NCI-H1436 treated with DMSO at 0.1 percent for 48 hours (cell line): ENCODE results near the gene ACTN3.

ENCODE experiments used
- DNase-seq: peaks from one replicate; lab custom pipeline; 2025; lab: John Stamatoyannopoulos, UW

The ACTN3 gene

GRCh38 chr11:66545701-66546367, 869 bp upstream of the ACTN3 start, which contains the start of gene ZDHHC24:
Gene ZDHHC24 (minus strand): TSS chr11:66546048. CDS start chr11:66546003, 45 bp downstream.
- DNase-seq: peak; percentile 40

GRCh38 chr11:66546966-66547661, 411 bp downstream of the ACTN3 start:
- DNase-seq: no peak

GRCh38 chr11:66547662-66548009, 933 bp downstream of the ACTN3 start:
- DNase-seq: no peak

DNA sequence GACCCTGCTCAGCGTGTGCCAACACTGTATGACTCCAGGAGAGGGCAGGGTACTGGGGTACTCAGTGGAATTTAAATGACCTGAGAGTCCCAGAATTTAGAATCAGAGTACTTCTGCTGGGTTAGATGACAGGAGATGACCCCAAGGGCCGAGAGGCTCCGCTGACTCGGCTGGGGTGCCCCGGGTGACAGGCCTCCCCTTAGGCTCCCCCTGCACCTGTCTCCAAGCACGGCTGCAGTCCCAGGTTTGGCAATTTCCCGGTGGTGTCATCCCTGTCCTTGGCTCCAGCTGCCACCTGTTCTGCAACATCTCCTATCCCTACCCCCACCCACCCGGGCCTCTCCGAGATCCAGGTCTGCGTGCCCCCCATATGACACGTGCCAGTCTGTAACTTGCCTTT, 1.3 kb downstream of the ACTN3 start:
- no peak for DNase-seq

DNA sequence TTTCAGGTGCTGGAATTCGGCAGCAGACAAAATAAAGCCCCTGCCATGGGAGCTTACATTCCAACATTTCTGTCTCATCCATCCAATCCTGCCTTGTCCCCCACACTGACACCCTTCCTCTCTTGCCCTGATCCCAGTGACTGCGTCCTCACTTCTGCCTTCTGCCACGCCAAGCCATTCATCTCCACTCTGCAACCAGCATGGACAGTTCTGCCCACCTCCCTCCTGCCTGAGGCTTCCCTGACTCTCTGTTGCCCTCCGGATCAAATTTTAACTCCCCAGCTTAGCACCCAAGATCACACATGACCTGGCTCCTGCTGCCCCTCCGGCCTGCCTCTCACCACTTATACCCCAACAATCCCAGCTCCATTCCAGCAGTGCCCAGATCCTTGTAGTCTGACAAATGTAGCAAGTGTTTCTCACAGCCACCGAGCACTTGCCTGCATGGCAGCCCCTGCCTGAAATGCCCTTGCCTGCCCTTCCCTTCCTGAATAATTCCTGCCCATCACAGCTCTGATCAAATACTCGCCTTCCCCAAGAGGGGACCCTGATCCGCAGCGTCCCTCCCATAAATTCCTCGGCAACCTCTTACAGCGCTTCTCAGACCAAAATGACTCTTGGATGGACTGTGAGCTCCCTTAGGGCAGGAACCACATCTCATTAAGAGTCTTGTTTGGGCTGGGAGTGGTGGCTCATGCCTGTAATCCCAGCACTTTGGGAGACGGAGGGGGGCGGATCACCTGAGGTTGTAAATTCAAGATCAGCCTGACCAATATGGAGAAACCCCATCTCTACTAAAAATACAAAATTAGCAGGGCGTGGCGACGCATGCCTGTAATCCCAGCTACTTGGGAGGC, 2.3 kb downstream of the ACTN3 start:
- DNase-seq: no peak

DNA sequence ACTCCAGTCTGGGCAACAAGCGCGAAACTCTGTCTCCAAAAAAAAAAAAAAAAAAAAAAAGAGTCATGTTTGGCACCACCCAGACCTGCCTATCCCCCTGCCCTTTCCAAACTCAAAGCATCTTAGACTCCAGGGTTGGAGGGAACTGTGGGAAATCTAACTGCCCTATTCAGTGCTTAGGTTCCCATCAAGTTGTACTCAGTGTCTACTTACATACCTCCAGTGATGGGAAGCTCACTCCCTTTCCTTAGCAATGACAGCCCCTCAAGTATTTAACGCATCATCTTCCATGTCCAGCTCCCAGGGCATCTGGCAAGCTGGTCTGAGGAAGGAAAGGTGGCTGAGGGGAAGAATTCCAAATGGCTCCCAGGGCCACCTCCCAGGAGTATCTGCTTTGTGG, 3.0 kb downstream of the ACTN3 start:
- no peak for DNase-seq

GRCh38 chr11:66550887-66551286, 4.2 kb downstream of the ACTN3 start:
- no peak for DNase-seq

GRCh38 chr11:66554602-66555001, 7.9 kb downstream of the ACTN3 start:
- no peak for DNase-seq

GRCh38 chr11:66555416-66555815, 8.7 kb downstream of the ACTN3 start:
- DNase-seq: no peak

- no peak for DNase-seq
Observed at GRCh38 chr11:66556086-66556485, 9.4 kb downstream of the ACTN3 start.

DNA sequence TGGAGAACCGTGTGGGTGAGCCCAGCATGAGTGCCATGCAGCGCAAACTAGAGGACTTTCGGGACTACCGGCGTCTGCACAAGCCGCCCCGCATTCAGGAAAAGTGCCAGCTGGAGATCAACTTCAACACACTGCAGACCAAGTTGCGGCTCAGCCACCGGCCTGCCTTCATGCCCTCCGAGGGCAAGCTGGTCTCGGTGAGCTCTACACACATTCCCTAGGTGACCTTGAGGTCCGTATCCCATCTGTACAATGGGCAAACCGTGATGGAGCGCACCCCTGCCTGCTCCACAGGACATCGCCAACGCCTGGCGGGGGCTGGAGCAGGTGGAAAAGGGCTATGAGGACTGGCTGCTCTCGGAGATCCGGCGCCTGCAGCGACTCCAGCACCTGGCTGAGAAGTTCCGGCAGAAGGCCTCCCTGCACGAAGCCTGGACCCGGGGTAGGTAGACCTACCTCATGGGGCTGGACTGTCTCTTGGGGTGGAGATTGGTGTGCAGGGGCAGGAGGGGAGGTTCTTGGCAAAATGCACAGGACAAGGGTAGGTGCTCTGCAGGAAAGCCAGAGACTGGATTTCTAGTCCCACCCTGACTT, 11.1 kb downstream of the ACTN3 start:
- no peak for DNase-seq

GRCh38 chr11:66559142-66559865, 12.6 kb downstream of the ACTN3 start:
- no peak for DNase-seq

DNA sequence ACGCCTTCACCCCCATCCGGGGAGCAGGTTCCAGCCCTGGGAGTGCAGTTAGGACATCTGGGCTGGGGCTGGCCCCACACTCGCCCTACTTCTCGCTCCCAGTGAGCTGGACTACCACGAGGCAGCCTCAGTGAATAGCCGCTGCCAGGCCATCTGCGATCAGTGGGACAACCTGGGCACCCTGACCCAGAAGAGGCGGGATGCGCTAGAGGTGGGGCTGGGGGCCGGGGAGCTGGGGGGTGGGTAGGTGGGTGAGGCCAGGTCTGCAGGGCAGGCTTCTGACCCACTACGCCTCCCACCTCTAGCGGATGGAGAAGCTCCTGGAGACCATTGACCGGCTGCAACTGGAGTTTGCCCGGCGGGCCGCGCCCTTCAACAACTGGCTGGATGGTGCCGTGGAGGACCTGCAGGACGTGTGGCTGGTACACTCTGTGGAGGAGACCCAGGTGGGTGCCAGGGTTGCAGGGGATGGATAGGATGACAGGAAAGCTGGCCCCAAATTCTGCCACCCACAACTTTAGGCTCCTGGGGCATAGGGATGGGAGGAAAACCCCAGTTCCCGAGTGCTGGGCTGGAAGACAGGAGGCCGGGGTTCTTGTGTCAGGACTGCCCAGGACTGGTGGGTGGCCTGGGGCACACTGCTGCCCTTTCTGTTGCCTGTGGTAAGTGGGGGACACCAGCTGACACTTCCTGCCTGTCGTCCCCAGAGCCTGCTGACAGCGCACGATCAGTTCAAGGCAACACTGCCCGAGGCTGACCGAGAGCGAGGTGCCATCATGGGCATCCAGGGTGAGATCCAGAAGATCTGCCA, 13.4 kb downstream of the ACTN3 start:
- DNase-seq: no peak

DNA sequence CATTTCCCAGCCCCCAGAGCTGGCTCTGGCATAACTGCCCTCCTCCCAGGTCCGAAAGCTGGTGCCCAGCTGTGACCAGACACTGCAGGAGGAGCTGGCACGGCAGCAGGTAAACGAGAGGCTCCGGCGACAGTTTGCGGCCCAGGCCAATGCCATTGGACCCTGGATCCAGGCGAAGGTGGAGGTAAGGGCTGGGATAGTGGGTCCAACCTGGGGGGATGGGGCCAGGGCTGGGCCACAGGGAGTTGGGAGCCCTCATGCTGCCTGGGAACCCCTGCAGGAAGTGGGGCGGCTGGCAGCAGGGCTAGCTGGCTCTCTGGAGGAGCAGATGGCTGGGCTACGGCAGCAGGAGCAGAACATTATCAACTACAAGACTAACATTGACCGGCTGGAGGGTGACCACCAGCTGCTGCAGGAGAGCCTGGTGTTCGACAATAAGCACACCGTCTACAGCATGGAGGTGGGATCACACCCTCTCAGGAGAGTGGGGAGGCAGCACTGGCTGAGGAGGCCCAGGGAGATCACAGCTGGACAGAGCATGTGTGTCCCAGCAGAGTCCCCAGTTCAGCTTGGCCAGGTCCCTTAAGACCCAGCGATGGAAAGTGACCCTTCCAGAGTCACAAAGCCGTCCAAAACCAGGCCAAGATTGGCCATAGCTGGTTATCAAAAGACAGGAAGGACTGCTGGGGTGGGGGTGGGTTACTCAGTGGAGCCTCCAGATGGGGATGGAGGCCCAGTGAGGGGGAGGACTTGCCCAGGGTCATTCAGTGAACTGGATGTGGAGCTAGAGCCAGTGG, 14.7 kb downstream of the ACTN3 start:
- no peak for DNase-seq

GRCh38 chr11:66561975-66562248, 15.2 kb downstream of the ACTN3 start:
- no peak for DNase-seq

GRCh38 chr11:66562275-66562674, 15.6 kb downstream of the ACTN3 start:
- no peak for DNase-seq

GRCh38 chr11:66562907-66563583, 16.3 kb downstream of the ACTN3 start:
- DNase-seq: no peak

DNA sequence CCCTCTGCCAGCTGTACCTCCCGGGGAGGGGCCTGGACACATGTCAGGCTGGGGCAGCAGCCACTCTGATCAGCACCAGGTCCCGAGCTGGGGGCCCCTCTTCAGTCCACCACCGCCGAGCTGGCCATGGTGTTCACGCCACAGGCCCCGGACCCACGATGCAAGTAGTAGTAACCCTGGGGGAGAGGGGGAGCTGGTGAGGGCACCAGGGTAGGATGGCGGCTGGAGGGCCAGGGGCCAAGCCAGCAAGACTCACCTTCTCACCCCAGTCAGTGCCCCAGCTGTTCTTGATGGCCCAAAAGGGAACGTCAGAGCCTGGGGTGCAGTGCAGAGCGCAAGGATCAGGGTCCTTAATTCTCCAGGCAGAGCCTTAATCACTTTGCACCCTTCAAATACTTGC, 17.1 kb downstream of the ACTN3 start:
- DNase-seq: no peak

- DNase-seq: no peak
Observed at GRCh38 chr11:66564538-66564937, 17.8 kb downstream of the ACTN3 start.

GRCh38 chr11:66564984-66565383, 18.3 kb downstream of the ACTN3 start:
- no peak for DNase-seq
